Upper lobe of left lung (tissue), 4 donors: ENCODE results near the gene NAPSA.

Source experiments
- POLR2A ChIP-seq, 4 donors: fragments of 450-650 bp; IDR thresholded peaks; one replicate each; pipeline ENCODE4 v1.5.1; 2016 to 2017; ENCODE audit warnings: antibody characterized with exemption in 4 of 4, mild to moderate bottlenecking in 2 of 4
- TF ChIP-seq, protein P1 (sequence below), 6 experiments: fragments of 450-650 bp in 4 of 6; fragments of 200-600 bp in 2 of 6; sonication (generic) in 2 of 6; IDR thresholded peaks; one replicate each; pipeline ENCODE4 v1.5.1; 2016 to 2019; ENCODE audit warnings: antibody characterized with exemption in 6 of 6

DNA sequence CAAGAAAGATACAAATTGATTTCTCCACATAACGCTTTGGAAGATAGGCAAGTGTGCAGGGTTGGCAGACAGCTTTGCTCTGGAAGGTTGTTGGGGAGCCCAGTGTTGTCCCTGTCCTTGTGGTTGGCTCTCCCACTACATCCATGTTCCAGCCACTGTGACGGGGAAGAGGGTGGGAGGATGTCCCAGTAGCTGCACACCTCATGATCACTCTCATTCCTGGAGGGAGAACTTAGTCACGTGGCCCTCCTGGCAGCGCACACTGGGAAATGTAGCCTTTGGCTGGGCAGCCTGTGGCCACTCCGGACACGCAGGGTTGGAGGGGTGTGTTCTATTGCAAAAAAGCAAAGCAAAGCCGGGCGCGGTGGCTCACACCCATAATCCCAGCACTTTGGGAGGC lies 28.6 kb upstream of the NAPSA start:
- TF ChIP-seq, protein P1, sequence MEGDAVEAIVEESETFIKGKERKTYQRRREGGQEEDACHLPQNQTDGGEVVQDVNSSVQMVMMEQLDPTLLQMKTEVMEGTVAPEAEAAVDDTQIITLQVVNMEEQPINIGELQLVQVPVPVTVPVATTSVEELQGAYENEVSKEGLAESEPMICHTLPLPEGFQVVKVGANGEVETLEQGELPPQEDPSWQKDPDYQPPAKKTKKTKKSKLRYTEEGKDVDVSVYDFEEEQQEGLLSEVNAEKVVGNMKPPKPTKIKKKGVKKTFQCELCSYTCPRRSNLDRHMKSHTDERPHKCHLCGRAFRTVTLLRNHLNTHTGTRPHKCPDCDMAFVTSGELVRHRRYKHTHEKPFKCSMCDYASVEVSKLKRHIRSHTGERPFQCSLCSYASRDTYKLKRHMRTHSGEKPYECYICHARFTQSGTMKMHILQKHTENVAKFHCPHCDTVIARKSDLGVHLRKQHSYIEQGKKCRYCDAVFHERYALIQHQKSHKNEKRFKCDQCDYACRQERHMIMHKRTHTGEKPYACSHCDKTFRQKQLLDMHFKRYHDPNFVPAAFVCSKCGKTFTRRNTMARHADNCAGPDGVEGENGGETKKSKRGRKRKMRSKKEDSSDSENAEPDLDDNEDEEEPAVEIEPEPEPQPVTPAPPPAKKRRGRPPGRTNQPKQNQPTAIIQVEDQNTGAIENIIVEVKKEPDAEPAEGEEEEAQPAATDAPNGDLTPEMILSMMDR (IDR thresholded peaks at IDR 0.05), result no peak
- no peak for TF ChIP-seq POLR2A (IDR thresholded peaks at IDR 0.05)
